Heart left ventricle (tissue), 16 donors: ENCODE data around the gene SUMF1. TPM values are rescaled to one million over a fixed set of nuclear protein-coding genes. Genes with fewer than 3 reads are reported as not detected.
A peak's percentile ranks its signal among the peaks of the same experiment; 100 is the strongest.

Experiments
- ATAC-seq, 4 donors: fragments of 200-7000 bp; cut with Tn5 transposase; one replicate each; pipeline ENCODE4 v1.9.1; 2020 to 2022; ENCODE audit warnings: moderate library complexity in 4 of 4, mild to moderate bottlenecking in 3 of 4, moderate number of reproducible peaks in 1 of 4
- DNase-seq, 5 donors: peaks; one replicate each; pipeline ENCODE4 v3.0.0-alpha.2; 2020
- H3K27ac ChIP-seq, 12 donors: fragments of 200-600 bp; sonication (generic) in 4 of 12; one replicate each; pipeline versions ENCODE4 v1.5.0 to v1.8.0; 2016 to 2022; ENCODE audit warnings: mild to moderate bottlenecking in 2 of 12
- H3K27me3 ChIP-seq, 9 donors: fragments of 200-600 bp; sonication (generic) in 2 of 9; one replicate each; pipeline versions ENCODE4 v1.5.1 to v1.8.0; 2016 to 2022; ENCODE audit warnings: mild to moderate bottlenecking in 3 of 9
- H3K36me3 ChIP-seq, 9 donors: fragments of 200-600 bp; sonication (generic) in 2 of 9; one replicate each; pipeline versions ENCODE4 v1.5.0 to v1.8.0; 2018 to 2022; ENCODE audit warnings: mild to moderate bottlenecking in 2 of 9
- H3K4me1 ChIP-seq, 12 donors: fragments of 200-600 bp; sonication (generic) in 4 of 12; one replicate each; pipeline versions ENCODE4 v1.5.0 to v1.8.0; 2016 to 2022; ENCODE audit warnings: mild to moderate bottlenecking in 3 of 12
- H3K4me3 ChIP-seq, 12 donors: fragments of 200-600 bp; sonication (generic) in 4 of 12; one replicate each; pipeline versions ENCODE4 v1.5.0 to v1.8.0; 2017 to 2022; ENCODE audit warnings: mild to moderate bottlenecking in 9 of 12, moderate library complexity in 4 of 12
- H3K9me3 ChIP-seq, 12 donors: fragments of 200-600 bp; sonication (generic) in 4 of 12; one replicate each; pipeline versions ENCODE4 v1.5.0 to v1.8.0; 2016 to 2022; ENCODE audit warnings: mild to moderate bottlenecking in 1 of 12
- CTCF ChIP-seq, 12 donors: fragments of 200-600 bp; sonication (generic) in 4 of 12; IDR thresholded peaks; one replicate each; pipeline versions ENCODE4 v1.5.0 to v1.8.0; 2018 to 2022; ENCODE audit warnings: antibody characterized with exemption in 12 of 12, mild to moderate bottlenecking in 5 of 12
- POLR2A ChIP-seq, 2 donors: fragments of 450-650 bp; IDR thresholded peaks; one replicate each; pipeline ENCODE4 v1.6.1; 2017; ENCODE audit warnings: antibody characterized with exemption in 2 of 2, mild to moderate bottlenecking in 2 of 2, moderate library complexity in 2 of 2
- WGBS, 4 donors: extraction: QIAGEN DNeasy Blood & Tissue Kit in 2 of 4; methylation state at CpG; one replicate each; pipeline versions ENCODE4 v1.1.5 to v1.1.7; 2013 to 2018; 5-methylcytosine and 5-hydroxymethylcytosine counted together
- intact Hi-C, 10 donors: fragments of 100-400 bp; cut with DNase I; formaldehyde crosslinking; loops; one replicate each; pipeline versions ENCODE4 v1.11.1 to v1.14.2; 2022
- polyA plus RNA-seq, 2 donors: library from polyadenylated mRNA; stranded (reverse); fragments of 200-250 nt; gene quantifications; one replicate each; pipeline ENCODE4 v1.2.3, GENCODE V29; 2013
- total RNA-seq, 9 donors: library from RNA; depleted of rRNA in 2 of 9; stranded (reverse); fragments of >200 nt in 2 of 9; fragmentation: NEBNext Ultra II Directional in 3 of 9; extraction: Animal tissue kit (Norgen Biotek cat#: 25700) in 3 of 9; gene quantifications; one replicate each; pipeline versions ENCODE4 v1.1.0 to v1.2.4, GENCODE V29; 2016 to 2023
- donor health status: ischemic (EF 13 %, LVEDD 7.1; RV severe dilation, severe dysfunction).
- donor health status: healthy with polysubstance abuse.
- donor health status: DM: no; HTN: yes; CAD: no.
- donor health status: DM: no; HTN: no; CAD: no.
- donor health status: ischemic (EF 25% LVEDD 6.9; RV normal size, moderate dysfunction).
- donor health status: ischemic (EF 25% LVEDD 5.7; RV mildly dilated, moderate dysfunction).
- donor health status: healthy.
- donor health status: DM: yes; HTN: yes; CAD: no.
- donor health status: ischemic (EF 35%, LVEDD 5.7; RV mildly dilated, moderate dysfunction).
- donor health status: nonischemic (EF 11% LVEDD 7.7; RV severe dilation, severe dysfunction).
- donor health status: DM: yes; HTN: yes; CAD: no.
- donor health status: PGD.
- donor health status: ischemic (EF 29% LVEDD 5.4; RV normal size, mild dysfunction).
- donor health status: nonischemic (EF 23%, LVEDD 6.1; RV moderate dilation, normal function).

The SUMF1 gene
- total and polyA plus RNA-seq, 11 donors, result 3.9 to 21.1 (median 11.2) TPM

DNA sequence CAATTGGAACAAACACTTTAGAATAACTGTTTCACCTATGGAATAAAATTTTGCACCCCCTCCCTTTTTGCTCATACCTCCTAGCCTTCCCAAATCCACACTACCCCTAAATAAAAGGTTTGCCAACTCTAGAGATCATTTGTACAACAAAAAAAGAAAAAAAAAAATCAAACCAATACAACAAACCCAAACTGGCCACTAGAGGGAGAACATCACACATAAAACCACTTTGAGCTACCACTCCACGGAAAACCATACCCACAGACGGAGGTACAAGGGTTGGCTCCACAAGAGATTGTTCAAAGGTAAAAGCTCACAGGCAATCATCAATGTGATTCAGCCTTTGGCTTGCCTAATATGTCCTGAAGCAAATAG lies 116.3 kb downstream of the SUMF1 start:
- WGBS, 4 donors, result 0 to 5% (median 1%) methylated on average over 2 of the region's 2 CpGs
- DNase-seq (peak in 3 of 5 donors; percentile 33 to 48 (median 45)), ATAC-seq (peak; percentile 55 to 90 (median 84))
- peak overlapping the region in 10 of 12 donors; percentile 2 to 76 (median 60) for H3K27ac ChIP-seq
- intact Hi-C loops, result loop anchor here (1.0 to 10.0 kb wide), 7 partner anchors 144 to 704 kb away; partner anchors contain the start of gene ITPR1 (in 3 of the 10)
- TF ChIP-seq POLR2A (IDR thresholded peaks at IDR 0.05), result no peak
- peak; percentile 62 to 88 (median 78) for TF ChIP-seq CTCF (IDR thresholded peaks at IDR 0.05)
- H3K4me3 ChIP-seq, result peak overlapping the region in 9 of 12 donors; percentile 19 to 55 (median 45)
- H3K4me1 ChIP-seq, result peaks cover 0 to 20% (median 8%) of the 10 kb centered on the region in 12 donors
- peaks cover 0 to 7% (median 0%) of the 10 kb centered on the region in 12 donors for H3K9me3 ChIP-seq
- no peaks in the 10 kb centered on the region for H3K36me3 ChIP-seq
- H3K27me3 ChIP-seq, result no peaks in the 10 kb centered on the region

- Histone ChIP-seq H3K27me3 (no peaks in the 10 kb centered on the region), H3K9me3 (peaks cover 0 to 5% (median 0%) of the 10 kb centered on the region in 12 donors), H3K27ac (no peak overlapping the region), H3K4me3 (no peak overlapping the region), H3K4me1 (peaks cover 0 to 15% (median 4%) of the 10 kb centered on the region in 12 donors), H3K36me3 (no peaks in the 10 kb centered on the region)
- intact Hi-C loops, result no loop called here
- ATAC-seq, result no peak
- no peak for DNase-seq
- TF ChIP-seq POLR2A (IDR thresholded peaks at IDR 0.05), result no peak
- TF ChIP-seq CTCF (IDR thresholded peaks at IDR 0.05), result no peak
- 94 to 100% (median 96%) methylated on average over 1 of the region's 1 CpG for WGBS, 4 donors
Observed at GRCh38 chr3:4343258-4343657, 123.8 kb downstream of the SUMF1 start.

- Histone ChIP-seq H3K27me3 (no peaks in the 10 kb centered on the region), H3K4me3 (no peak overlapping the region), H3K27ac (no peak overlapping the region), H3K9me3 (no peaks in the 10 kb centered on the region), H3K4me1 (peaks cover 0 to 15% (median 4%) of the 10 kb centered on the region in 12 donors), H3K36me3 (no peaks in the 10 kb centered on the region)
- ATAC-seq (no peak), DNase-seq (no peak)
- intact Hi-C loops, result no loop called here
- TF ChIP-seq CTCF (IDR thresholded peaks at IDR 0.05) (no peak), POLR2A (IDR thresholded peaks at IDR 0.05) (no peak)
Observed at GRCh38 chr3:4341336-4341675, 125.8 kb downstream of the SUMF1 start.

DNA sequence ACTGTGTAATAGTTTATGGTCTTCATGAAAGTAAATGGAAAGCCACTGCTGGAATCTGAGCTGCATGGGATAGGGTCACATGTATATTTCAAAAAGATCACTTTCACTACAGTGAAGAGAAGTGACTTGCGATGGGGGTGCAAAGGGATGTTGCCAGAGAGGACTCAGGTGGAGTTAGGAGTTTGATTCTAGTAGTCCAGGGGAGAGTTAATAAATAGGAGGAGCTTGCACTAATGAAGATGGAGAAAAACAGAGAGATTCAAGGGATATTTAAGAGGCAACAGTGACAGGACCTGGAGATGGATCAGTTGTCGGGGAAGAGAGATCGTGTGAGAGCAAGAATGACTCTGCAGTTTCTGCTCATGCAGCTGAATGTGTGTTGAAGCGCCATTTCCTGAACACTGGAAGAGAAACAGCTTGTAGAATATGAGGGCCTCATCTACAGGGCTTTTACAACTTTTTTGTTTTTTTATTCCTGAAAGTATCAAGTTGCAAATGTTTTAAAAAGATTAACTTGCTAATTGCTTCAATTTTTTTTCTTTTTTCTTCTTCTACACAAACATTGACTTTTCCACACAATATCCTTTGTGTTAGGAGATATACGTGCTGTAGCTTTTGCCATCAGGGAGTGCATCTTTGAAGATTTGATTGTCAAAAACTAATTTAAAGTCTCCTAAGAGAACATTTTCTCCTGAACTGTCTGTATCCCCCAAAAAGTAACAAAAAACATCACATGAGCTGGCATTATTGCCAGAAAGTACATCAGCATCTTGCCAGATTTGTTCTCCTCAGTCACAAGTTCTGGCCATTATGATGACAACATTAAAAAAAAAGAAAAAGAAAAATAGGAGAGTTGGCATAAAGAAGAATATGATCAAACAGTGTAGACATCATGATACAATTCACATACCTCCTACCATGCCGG lies 126.4 kb downstream of the SUMF1 start:
- DNase-seq (no peak), ATAC-seq (peak in 3 of 4 donors; percentile 34 to 57 (median 55))
- intact Hi-C loops, result no loop called here
- Histone ChIP-seq H3K27me3 (no peaks in the 10 kb centered on the region), H3K4me3 (no peak overlapping the region), H3K9me3 (no peaks in the 10 kb centered on the region), H3K4me1 (peaks cover 0 to 15% (median 4%) of the 10 kb centered on the region in 12 donors), H3K27ac (peak overlapping the region in 3 of 12 donors; percentile 5 to 41 (median 33)), H3K36me3 (no peaks in the 10 kb centered on the region)
- WGBS, 4 donors, result 71 to 74% (median 73%) methylated on average over 6 of the region's 6 CpGs
- TF ChIP-seq CTCF (IDR thresholded peaks at IDR 0.05) (no peak), POLR2A (IDR thresholded peaks at IDR 0.05) (no peak)
